ENCODE measurements around the gene KCNQ1. TPM values are rescaled to one million over a fixed set of nuclear protein-coding genes. Genes with fewer than 3 reads are reported as not detected.

The KCNQ1 gene
- polyA plus RNA-seq, 1 of the 3 experiments (the other 2 are of a cell fraction), result 0.05 TPM

DNA sequence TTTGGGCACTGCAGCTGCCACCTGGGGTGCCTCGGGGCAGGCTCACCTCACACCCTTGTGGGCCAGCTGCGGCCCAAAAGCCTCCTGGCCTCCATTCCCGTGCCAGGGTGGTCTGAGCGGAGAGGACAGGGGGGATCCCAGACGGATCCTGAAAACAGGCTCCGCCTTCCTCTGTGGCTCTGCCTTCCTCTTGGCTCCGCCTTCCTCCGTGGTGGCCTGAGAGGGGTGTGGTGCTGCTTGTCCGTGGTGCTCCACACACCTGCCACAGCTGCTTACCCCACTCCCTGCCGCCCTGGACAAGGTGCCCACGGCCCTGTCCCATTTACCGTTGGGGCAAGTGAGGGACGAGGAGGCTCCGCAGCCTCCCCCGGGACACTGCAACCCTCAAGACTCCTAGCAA lies 278.1 kb downstream of the KCNQ1 start:
- Histone ChIP-seq H3K79me2 (ENCODE audit: insufficient read depth) (no peaks in the 10 kb centered on the region), H3K9ac (no peak overlapping the region), H3K4me2 (no peak overlapping the region), H3K36me3 (replicated peaks in 1 of 2; ENCODE audit: control insufficient read depth in 1 of 2, insufficient read depth in 2 of 2, low read length in 1 of 2) (no peaks in the 10 kb centered on the region), H3F3A (replicated peaks; ENCODE audit: insufficient read depth) (no peaks in the 10 kb centered on the region), H3K4me3 (ENCODE audit: low read depth in 2 of 2, low read length in 1 of 2) (no peak overlapping the region), H3K9me2 (no peaks in the 10 kb centered on the region), H3K27me3 (ENCODE audit: insufficient read depth) (no peaks in the 10 kb centered on the region), H3K4me1 (ENCODE audit: control insufficient read depth in 1 of 2, insufficient read depth in 2 of 2, low read depth in 1 of 2, low read length in 1 of 2) (peaks cover 0 to 17% of the 10 kb centered on the region in 2 experiments; a peak in 1 of 4 replicates), H3K9me3 (no peaks in the 10 kb centered on the region), H2AFZ (ENCODE audit: low read depth) (no peak overlapping the region), H3K27ac (ENCODE audit: low read depth in 2 of 2, low read length in 1 of 2) (no peak overlapping the region), H4K20me1 (ENCODE audit: insufficient read depth) (no peaks in the 10 kb centered on the region)
- 70% methylated on average over 4 of the region's 15 CpGs for WGBS (ENCODE audit: low lambda C conversion rate)
- ChIA-PET CTCF (interaction anchor here (1.0 kb wide), 1 partner anchor 190 kb away, joined by 3 read pairs; no protein-coding TSS in a partner anchor), POLR2A (no interaction called here)
- TF ChIP-seq, protein P1, sequence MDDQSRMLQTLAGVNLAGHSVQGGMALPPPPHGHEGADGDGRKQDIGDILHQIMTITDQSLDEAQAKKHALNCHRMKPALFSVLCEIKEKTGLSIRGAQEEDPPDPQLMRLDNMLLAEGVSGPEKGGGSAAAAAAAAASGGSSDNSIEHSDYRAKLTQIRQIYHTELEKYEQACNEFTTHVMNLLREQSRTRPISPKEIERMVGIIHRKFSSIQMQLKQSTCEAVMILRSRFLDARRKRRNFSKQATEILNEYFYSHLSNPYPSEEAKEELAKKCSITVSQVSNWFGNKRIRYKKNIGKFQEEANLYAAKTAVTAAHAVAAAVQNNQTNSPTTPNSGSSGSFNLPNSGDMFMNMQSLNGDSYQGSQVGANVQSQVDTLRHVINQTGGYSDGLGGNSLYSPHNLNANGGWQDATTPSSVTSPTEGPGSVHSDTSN (IDR thresholded peaks at IDR 0.05), result no peak
- TF ChIP-seq MEF2A (IDR thresholded peaks at IDR 0.05; ENCODE audit: borderline replicate concordance, low read depth), result no peak
- TF ChIP-seq, protein P2, sequence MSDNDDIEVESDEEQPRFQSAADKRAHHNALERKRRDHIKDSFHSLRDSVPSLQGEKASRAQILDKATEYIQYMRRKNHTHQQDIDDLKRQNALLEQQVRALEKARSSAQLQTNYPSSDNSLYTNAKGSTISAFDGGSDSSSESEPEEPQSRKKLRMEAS (IDR thresholded peaks at IDR 0.05; ENCODE audit: low read depth), result no peak
- DNase-seq, result no peak

DNA sequence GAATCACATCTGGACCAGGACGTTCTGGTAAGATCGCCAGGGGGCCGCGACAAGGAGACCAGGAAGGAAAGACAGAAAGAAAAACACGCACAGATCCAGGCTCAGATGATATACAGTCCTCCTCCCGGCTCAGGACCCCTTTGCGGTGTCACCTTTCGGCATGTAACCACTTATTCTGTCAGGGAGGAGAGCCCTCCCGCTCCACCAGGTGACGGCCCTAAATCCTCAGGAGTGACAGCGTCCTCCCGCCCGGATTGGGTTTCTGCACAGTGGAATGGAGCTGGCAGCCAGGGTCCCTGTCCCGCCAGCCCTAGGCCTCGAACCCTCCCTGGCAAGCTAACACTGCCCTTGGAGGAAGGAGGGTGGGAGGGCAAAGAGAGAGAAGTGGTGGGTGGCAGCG lies 279.3 kb downstream of the KCNQ1 start:
- no peak overlapping the region for H3K9ac ChIP-seq
- peaks cover 0 to 18% of the 10 kb centered on the region in 2 experiments; a peak in 1 of 4 replicates for H3K4me1 ChIP-seq (ENCODE audit: control insufficient read depth in 1 of 2, insufficient read depth in 2 of 2, low read depth in 1 of 2, low read length in 1 of 2)
- no peak overlapping the region for H3K4me3 ChIP-seq (ENCODE audit: low read depth in 2 of 2, low read length in 1 of 2)
- H3F3A ChIP-seq (replicated peaks; ENCODE audit: insufficient read depth), result no peaks in the 10 kb centered on the region
- no peak overlapping the region for H3K27ac ChIP-seq (ENCODE audit: low read depth in 2 of 2, low read length in 1 of 2)
- 64% methylated on average over 13 of the region's 16 CpGs for WGBS (ENCODE audit: low lambda C conversion rate)
- no peak for TF ChIP-seq EP300 (IDR thresholded peaks at IDR 0.05; ENCODE audit: borderline replicate concordance in 1 of 2, low read depth in 1 of 2, low read length in 1 of 2)
- no peak for TF ChIP-seq SMC3 (IDR thresholded peaks at IDR 0.05; ENCODE audit: low read depth, low read length)
- TF ChIP-seq, protein P3, sequence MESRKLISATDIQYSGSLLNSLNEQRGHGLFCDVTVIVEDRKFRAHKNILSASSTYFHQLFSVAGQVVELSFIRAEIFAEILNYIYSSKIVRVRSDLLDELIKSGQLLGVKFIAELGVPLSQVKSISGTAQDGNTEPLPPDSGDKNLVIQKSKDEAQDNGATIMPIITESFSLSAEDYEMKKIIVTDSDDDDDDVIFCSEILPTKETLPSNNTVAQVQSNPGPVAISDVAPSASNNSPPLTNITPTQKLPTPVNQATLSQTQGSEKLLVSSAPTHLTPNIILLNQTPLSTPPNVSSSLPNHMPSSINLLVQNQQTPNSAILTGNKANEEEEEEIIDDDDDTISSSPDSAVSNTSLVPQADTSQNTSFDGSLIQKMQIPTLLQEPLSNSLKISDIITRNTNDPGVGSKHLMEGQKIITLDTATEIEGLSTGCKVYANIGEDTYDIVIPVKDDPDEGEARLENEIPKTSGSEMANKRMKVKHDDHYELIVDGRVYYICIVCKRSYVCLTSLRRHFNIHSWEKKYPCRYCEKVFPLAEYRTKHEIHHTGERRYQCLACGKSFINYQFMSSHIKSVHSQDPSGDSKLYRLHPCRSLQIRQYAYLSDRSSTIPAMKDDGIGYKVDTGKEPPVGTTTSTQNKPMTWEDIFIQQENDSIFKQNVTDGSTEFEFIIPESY (IDR thresholded peaks at IDR 0.05; ENCODE audit: borderline replicate concordance, low read depth), result no peak
- TF ChIP-seq, protein P4, sequence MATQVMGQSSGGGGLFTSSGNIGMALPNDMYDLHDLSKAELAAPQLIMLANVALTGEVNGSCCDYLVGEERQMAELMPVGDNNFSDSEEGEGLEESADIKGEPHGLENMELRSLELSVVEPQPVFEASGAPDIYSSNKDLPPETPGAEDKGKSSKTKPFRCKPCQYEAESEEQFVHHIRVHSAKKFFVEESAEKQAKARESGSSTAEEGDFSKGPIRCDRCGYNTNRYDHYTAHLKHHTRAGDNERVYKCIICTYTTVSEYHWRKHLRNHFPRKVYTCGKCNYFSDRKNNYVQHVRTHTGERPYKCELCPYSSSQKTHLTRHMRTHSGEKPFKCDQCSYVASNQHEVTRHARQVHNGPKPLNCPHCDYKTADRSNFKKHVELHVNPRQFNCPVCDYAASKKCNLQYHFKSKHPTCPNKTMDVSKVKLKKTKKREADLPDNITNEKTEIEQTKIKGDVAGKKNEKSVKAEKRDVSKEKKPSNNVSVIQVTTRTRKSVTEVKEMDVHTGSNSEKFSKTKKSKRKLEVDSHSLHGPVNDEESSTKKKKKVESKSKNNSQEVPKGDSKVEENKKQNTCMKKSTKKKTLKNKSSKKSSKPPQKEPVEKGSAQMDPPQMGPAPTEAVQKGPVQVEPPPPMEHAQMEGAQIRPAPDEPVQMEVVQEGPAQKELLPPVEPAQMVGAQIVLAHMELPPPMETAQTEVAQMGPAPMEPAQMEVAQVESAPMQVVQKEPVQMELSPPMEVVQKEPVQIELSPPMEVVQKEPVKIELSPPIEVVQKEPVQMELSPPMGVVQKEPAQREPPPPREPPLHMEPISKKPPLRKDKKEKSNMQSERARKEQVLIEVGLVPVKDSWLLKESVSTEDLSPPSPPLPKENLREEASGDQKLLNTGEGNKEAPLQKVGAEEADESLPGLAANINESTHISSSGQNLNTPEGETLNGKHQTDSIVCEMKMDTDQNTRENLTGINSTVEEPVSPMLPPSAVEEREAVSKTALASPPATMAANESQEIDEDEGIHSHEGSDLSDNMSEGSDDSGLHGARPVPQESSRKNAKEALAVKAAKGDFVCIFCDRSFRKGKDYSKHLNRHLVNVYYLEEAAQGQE (IDR thresholded peaks at IDR 0.05; ENCODE audit: low read depth, low read length), result no peak
- TF ChIP-seq, protein P5, sequence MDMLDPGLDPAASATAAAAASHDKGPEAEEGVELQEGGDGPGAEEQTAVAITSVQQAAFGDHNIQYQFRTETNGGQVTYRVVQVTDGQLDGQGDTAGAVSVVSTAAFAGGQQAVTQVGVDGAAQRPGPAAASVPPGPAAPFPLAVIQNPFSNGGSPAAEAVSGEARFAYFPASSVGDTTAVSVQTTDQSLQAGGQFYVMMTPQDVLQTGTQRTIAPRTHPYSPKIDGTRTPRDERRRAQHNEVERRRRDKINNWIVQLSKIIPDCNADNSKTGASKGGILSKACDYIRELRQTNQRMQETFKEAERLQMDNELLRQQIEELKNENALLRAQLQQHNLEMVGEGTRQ (IDR thresholded peaks at IDR 0.05; ENCODE audit: borderline replicate concordance, low read depth, low read length), result no peak
- TF ChIP-seq, protein P1 (IDR thresholded peaks at IDR 0.05), result no peak
- no peak for TF ChIP-seq YY1 (IDR thresholded peaks at IDR 0.05; ENCODE audit: low read depth)
- no peak for TF ChIP-seq RAD21 (IDR thresholded peaks at IDR 0.05; ENCODE audit: low read length)
- no peak for TF ChIP-seq JUND (IDR thresholded peaks at IDR 0.05)
- TF ChIP-seq CHD2 (IDR thresholded peaks at IDR 0.05; ENCODE audit: low read length, partially characterized antibody), result no peak
- TF ChIP-seq EZH2phosphoT487 (IDR thresholded peaks at IDR 0.05; ENCODE audit: borderline replicate concordance, low read depth), result no peak
- no peak for TF ChIP-seq TCF12 (IDR thresholded peaks at IDR 0.05)
- TF ChIP-seq RXRA (IDR thresholded peaks at IDR 0.05; ENCODE audit: borderline replicate concordance, low read depth), result no peak
- TF ChIP-seq, protein P6, sequence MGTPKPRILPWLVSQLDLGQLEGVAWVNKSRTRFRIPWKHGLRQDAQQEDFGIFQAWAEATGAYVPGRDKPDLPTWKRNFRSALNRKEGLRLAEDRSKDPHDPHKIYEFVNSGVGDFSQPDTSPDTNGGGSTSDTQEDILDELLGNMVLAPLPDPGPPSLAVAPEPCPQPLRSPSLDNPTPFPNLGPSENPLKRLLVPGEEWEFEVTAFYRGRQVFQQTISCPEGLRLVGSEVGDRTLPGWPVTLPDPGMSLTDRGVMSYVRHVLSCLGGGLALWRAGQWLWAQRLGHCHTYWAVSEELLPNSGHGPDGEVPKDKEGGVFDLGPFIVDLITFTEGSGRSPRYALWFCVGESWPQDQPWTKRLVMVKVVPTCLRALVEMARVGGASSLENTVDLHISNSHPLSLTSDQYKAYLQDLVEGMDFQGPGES (IDR thresholded peaks at IDR 0.05; ENCODE audit: low read depth, low read length), result no peak
- no peak overlapping the region for H3K4me2 ChIP-seq
- H3K9me2 ChIP-seq, result no peaks in the 10 kb centered on the region
- ChIA-PET POLR2A (no interaction called here), CTCF (interaction anchor here (1.3 kb wide), 1 partner anchor 192 kb away, joined by 3 read pairs; no protein-coding TSS in a partner anchor)
- H3K79me2 ChIP-seq (ENCODE audit: insufficient read depth), result no peaks in the 10 kb centered on the region
- no peaks in the 10 kb centered on the region for H3K36me3 ChIP-seq (replicated peaks in 1 of 2; ENCODE audit: control insufficient read depth in 1 of 2, insufficient read depth in 2 of 2, low read length in 1 of 2)
- no peaks in the 10 kb centered on the region for H4K20me1 ChIP-seq (ENCODE audit: insufficient read depth)
- no peak overlapping the region for H2AFZ ChIP-seq (ENCODE audit: low read depth)
- DNase-seq, result no peak
- no peaks in the 10 kb centered on the region for H3K27me3 ChIP-seq (ENCODE audit: insufficient read depth)
- H3K9me3 ChIP-seq, result no peaks in the 10 kb centered on the region

Measured in SK-N-SH (cell line).